HG03175 (cell line): ENCODE measurements around the gene NBR1.
"Not testable (repeated sequence)": the region's sequence is repeated elsewhere in the genome, so short reads cannot be mapped to it uniquely, and the experiment has no call there.

Source experiments
- ATAC-seq: cut with Tn5 transposase; IDR thresholded peaks from one replicate; pipeline ENCODE4 v1.9.1; 2021; ENCODE audit warnings: mild to moderate bottlenecking, moderate library complexity; ENCODE audit not compliant: unreplicated experiment

The NBR1 gene

GRCh38 chr17:43213545-43213944 is 42.5 kb downstream of the NBR1 start:
- ATAC-seq, result no peak

DNA sequence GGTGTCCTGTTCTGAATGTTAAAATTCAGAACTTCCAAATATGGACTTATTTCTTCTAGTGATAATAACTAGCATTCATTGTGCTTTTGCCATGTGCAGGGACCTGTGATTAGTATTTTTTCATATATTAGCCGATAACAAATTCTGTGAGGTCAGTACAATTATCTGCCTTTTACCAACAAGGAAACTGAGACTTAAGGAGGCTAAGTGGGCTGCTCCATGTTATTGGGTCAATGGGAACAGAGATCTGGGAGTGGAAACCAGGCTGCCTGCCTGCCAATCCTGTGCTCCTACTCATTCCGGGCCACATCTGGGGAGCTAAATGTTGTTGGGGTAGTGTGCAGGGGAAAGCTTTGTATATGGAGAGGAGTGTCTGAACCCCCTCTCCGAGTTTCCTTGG is 44.3 kb downstream of the NBR1 start:
- no peak for ATAC-seq

DNA sequence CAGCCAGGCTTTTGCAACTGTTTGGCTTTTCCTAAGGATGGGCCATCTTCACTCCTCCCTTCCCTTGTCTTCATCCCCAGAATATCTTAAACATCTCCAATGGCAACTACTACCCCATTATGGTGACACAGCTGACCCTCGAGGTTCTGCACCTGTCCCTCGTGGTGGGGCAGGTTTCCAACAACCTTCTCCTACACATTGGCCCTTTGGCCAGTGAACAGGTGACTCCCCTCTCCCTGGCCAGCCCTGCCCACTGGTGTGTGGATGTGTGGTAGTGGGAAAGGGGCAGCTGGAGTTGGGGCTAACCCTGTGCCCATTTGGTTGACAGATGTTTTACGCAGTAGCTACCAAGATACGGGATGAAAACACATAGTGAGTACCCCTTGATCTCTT is 45.4 kb downstream of the NBR1 start:
- no peak for ATAC-seq

- ATAC-seq, result no peak
These were observed 46.0 kb downstream of the NBR1 start for GRCh38 chr17:43216762-43217613.

DNA sequence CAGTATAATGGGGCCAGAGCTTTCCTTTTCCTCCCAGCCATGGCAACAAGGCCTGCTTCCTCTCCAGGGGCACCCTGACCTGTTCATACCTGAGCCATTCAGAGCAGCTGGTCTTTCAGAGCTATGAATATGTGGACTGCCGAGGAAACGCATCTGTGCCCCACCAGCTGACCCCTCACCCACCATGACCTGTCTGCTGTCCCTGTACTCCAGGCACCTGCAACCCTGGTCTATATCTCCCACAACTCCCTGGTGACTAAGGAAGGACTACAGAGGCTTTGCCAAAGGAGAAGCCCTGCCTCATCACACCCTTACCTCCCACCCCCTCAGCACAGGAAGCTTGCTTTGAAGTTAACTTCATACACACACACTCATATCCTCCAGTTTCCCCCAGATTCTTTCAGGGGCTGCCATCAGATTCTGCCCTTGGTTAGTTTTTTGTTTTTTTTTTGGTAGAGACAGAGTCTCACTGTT is 46.6 kb downstream of the NBR1 start:
- ATAC-seq, result no peak

DNA sequence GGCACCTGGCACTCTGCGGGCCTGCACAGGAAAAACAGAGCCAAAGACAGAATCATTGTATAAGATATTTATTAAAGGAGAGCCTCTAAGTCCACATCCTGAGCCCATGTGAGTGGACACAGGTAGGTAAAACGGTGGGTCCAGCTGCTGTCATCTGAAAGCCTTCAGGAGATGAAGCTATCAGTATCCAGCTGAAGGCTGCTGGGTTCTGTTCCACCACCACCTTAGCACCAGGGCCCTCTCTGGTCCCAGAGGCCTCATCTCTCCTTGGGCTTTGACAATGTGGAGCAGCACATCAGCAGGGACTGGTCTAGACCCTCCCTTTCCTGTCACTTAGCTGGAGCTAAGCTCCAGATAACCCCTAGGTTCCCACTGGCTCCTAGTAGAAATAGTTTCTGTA is 48.0 kb downstream of the NBR1 start:
- ATAC-seq, result no peak

DNA sequence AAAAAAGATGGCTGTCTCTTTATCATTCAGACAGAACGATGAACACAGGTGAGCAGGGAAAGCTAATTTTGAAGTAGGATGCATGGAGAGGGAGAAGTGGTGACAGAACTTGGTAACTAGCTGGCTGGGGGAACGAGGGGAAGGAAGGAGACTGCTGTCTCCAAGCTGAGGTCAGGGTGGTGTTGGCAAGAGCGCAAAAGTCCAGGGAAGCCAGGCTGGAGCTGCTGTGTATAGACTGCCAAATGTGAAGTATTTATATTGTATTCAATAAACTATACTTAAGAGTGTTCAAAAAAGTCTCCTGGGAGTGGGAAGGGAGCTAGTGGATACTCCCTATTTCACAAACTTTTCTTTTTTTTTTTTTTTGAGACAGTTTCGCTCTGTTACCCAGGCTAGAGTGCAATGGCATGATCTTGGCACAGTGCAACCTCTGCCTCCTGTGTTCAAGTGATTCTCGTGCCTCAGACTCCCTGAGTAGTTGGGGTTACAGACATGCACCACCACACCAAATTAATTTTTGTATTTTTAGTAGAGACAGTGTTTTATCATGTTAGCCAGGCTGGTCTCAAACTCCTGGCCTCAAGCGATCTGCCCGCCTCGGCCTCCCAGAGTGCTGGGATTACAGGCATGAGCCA is 48.8 kb downstream of the NBR1 start:
- ATAC-seq, result no peak

DNA sequence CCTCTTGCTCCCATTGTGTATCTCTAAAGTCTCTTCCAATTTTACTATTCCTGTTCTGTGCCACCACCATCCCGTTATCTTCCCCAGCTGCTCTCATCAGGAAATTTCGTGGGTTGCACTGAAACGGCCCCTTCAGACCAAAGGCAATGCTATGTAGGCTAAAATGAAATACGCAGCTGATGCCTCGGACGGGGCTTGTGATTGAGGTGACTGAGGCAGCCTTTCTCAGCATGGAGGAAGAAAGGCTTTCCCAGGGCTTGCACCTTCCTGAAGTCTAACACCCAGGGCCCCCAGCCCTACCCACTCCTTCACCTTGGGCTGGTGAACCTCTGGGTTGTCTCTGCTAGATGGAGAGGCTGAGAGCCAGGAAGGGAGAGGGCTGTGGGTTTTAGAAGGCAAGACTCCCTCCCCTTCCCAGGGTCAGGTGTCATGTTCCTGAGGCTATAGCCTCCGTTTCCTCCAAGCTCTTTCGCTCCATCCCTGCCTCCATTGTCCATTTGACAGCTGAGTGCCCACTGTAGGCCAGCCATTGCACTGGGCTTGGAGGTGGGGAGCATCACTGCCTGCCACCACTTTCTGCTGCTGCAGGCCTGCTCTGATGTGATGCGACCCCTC is 49.6 kb downstream of the NBR1 start:
- no peak for ATAC-seq

- ATAC-seq, result no peak
These were observed 53.2 kb downstream of the NBR1 start for GRCh38 chr17:43224146-43224705.

- no peak for ATAC-seq
These were observed 55.4 kb downstream of the NBR1 start for GRCh38 chr17:43226393-43226792.

DNA sequence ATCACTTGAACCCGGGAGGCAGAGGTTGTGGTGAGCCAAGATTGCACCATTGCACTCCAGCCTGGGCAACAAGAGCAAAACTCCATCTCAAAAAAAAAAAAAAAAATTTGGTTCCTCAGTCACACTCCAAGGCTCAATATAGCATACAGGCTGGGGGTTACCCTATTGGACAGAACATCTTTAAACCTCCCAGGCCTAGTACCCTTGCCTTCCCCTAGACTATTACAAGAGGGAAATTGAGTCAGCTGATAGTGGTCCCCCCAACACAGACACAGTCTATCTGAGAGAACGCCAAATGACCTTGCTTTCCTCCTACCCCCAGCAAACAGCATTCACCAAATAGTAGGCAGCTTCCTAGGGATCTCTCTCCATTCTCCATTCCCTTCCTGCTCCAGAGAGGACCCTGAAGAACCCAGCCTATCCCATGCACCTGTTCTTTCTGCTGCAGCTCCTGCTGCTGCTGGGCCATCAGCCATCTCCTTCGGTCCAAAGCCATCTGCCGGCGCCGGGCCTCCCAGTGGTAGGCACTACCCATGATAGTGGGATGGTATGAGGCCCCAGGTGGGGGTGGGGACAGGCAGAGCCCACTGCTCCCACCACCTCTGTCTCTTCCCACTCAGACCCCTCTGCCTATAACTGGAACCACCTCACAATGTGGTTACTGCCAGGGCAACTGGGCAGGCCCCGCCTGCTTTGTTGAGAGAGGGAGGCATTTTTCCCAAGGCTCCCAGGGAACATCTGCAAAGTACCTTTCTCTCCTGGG is 57.2 kb downstream of the NBR1 start, which contains the start of gene CCDC200:
TSS of gene CCDC200 (minus strand) at position 604 of the 763 bp plus-strand sequence. CDS start at position 535, 69 bp downstream.
- ATAC-seq, result not testable (repeated sequence)

GRCh38 chr17:43231205-43232020 is 60.4 kb downstream of the NBR1 start:
- ATAC-seq, result not testable (repeated sequence)

GRCh38 chr17:43232021-43232699 is 61.1 kb downstream of the NBR1 start:
- ATAC-seq, result not testable (repeated sequence)

DNA sequence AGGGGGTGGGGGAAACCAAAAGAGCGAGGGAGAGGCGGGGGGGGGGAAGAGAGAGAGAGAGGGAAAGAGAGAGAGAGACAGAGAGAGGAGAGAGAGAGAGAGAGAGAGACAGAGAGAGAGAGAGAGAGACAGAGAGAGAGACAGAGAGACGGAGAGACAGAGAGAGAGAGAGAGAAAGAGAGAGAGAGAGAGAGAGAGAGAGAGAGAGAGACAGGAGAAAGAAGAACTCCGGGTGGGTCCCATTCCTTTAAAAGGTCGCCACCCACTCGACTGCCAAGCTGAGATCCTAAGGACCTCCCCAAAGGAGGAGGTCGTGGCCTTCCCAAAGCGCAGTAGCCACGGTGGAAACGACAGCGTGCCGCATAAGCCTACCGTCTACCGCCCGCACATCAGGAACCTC is 62.2 kb downstream of the NBR1 start:
- ATAC-seq, result not testable (repeated sequence)

DNA sequence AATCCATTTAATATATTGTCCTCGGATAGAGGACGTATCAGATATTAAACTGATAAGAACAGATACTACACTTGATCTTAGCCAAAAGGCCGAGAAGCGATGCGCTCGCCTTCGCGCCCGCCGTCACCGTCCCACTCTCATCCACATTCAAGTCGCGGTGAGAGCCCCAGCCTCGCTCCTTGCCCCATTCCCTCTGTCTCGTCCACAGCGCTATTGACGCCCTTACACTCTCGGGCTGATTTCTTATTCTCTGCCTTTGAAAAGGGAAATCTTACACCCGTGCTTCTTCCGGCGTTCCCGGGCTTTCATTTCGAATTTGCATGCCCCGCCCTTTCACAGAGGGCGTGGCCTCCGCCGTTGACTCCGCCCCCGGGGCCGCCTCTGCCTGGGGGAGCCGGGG is 62.9 kb downstream of the NBR1 start, which contains the start of gene RNU2-1:
TSS of gene RNU2-1 (minus strand) at position 101 of the 400 bp plus-strand sequence.
- ATAC-seq, result not testable (repeated sequence)

- ATAC-seq, result not testable (repeated sequence)
These were observed 68.6 kb downstream of the NBR1 start for GRCh38 chr17:43239597-43239996.

GRCh38 chr17:43240596-43241352 is 69.8 kb downstream of the NBR1 start:
- not testable (repeated sequence) for ATAC-seq

DNA sequence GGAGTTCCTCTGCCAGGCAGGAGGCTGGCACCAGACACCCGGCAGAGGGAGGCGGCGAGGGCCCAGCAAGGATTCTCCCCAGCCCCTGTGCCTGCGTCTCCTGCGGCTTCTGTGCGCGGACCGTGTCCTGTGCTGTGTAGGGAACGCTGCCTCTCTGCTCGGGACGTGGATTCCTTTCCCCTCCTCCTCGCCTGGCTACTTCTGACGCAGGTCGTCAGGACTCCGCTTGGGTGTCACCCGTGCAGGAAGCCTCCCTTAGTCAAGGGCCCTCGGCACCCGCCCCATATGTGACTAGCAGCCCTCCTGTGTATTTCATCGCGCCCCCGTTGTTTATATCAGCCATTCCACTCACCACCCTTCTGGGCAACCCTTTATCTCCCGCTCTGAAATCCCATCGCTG is 75.4 kb downstream of the NBR1 start:
- not testable (repeated sequence) for ATAC-seq
